Measurements from ENCODE around the gene MROH8. TPM values are rescaled to one million over a fixed set of nuclear protein-coding genes. Genes with fewer than 3 reads are reported as not detected.

Gene MROH8
- total RNA-seq, 1 donor from 2014 or later, result under 0.01 TPM

DNA sequence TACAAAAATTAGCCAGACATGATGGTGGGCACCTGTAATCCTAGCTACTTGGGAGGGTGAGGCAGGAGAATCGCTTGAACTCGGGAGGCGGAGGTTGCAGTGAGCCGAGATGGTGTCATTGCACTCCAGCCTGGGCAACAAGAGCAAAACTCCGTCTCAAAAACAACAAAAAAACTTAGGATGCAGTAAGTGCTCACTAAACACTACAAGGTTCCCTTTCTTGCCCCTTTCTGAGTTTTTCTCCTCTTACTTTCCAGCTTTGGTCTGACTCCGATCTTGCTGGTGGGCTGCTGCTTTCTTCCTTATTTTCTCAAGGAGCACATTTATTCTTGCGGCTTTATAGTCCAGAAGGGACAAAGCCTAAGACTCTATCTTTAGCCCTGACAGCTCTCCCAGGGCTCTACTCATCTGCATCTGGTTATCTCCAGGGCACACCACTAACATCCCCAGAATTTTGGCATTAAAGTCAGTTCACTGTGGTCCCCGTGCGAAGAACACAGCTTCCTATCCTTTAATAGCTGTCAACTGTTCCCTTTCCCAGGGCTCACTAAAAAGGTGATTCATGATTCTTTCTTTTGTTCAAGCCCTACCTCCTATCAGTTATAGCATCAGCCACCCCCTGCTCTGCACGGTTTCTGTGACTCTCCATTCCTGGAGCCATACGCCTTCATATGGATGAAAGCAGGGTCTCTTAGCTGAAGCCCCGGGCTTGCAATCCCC lies 17.4 kb downstream of the MROH8 start:
- no peak for FAIRE-seq

DNA sequence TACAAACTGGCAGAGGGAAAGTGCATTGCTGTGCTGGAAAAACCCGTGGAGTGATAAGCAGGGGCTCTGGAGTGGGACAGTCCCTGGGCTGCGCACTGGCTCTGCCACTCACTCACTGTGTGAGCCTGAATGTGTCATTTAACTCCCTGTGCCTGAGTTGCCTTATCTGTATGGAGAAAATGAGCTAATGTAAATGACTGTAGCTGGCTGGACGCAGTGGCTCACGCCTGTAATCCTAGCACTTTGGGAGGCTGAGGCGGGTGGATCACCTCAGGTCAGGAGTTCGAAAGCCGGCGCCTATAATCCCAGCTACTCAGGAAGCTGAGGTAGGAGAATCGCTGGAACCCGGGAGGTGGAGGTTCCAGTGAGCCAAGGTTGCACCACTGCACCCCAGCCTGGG lies 18.7 kb downstream of the MROH8 start:
- no peaks in the 10 kb centered on the region for H3K27me3 ChIP-seq (ENCODE audit: control insufficient read depth, insufficient read depth, low read length)
- no peak for TF ChIP-seq CTCF (IDR thresholded peaks at IDR 0.05; ENCODE audit: insufficient read depth, low read length, severe bottlenecking)
- DNase-seq (ENCODE audit: low read depth) (no peak), FAIRE-seq (no peak)
- H3K4me3 ChIP-seq (ENCODE audit: low read depth, low read length), result no peak overlapping the region
- no peaks in the 10 kb centered on the region for H3K36me3 ChIP-seq (ENCODE audit: control insufficient read depth, insufficient read depth, low read length)

More for the DNA sequence above, 17.4 kb downstream of the MROH8 start:
- TF ChIP-seq CTCF (IDR thresholded peaks at IDR 0.05; ENCODE audit: insufficient read depth, low read length, severe bottlenecking), result no peak
- Histone ChIP-seq H3K36me3 (ENCODE audit: control insufficient read depth, insufficient read depth, low read length) (no peaks in the 10 kb centered on the region), H3K4me3 (ENCODE audit: low read depth, low read length) (no peak overlapping the region), H3K27me3 (ENCODE audit: control insufficient read depth, insufficient read depth, low read length) (no peaks in the 10 kb centered on the region)
- DNase-seq (ENCODE audit: low read depth), result no peak

- Histone ChIP-seq H3K36me3 (ENCODE audit: control insufficient read depth, insufficient read depth, low read length) (no peaks in the 10 kb centered on the region), H3K27me3 (ENCODE audit: control insufficient read depth, insufficient read depth, low read length) (no peaks in the 10 kb centered on the region), H3K4me3 (ENCODE audit: low read depth, low read length) (no peak overlapping the region)
- no peak for TF ChIP-seq CTCF (IDR thresholded peaks at IDR 0.05; ENCODE audit: insufficient read depth, low read length, severe bottlenecking)
- FAIRE-seq (no peak), DNase-seq (ENCODE audit: low read depth) (no peak)
Measured at GRCh38 chr20:37158248-37158647, 21.1 kb downstream of the MROH8 start.

- H3K4me3 ChIP-seq (ENCODE audit: low read depth, low read length), result no peak overlapping the region
- DNase-seq (ENCODE audit: low read depth) (no peak), FAIRE-seq (no peak)
- H3K27me3 ChIP-seq (ENCODE audit: control insufficient read depth, insufficient read depth, low read length), result no peaks in the 10 kb centered on the region
- TF ChIP-seq CTCF (IDR thresholded peaks at IDR 0.05; ENCODE audit: insufficient read depth, low read length, severe bottlenecking), result no peak
- H3K36me3 ChIP-seq (ENCODE audit: control insufficient read depth, insufficient read depth, low read length), result no peaks in the 10 kb centered on the region
Measured at GRCh38 chr20:37155987-37156386, 23.4 kb downstream of the MROH8 start.

- no peaks in the 10 kb centered on the region for H3K27me3 ChIP-seq (ENCODE audit: control insufficient read depth, insufficient read depth, low read length)
- FAIRE-seq, result no peak
- no peak for TF ChIP-seq CTCF (IDR thresholded peaks at IDR 0.05; ENCODE audit: insufficient read depth, low read length, severe bottlenecking)
- no peaks in the 10 kb centered on the region for H3K36me3 ChIP-seq (ENCODE audit: control insufficient read depth, insufficient read depth, low read length)
- no peak overlapping the region for H3K4me3 ChIP-seq (ENCODE audit: low read depth, low read length)
- no peak for DNase-seq (ENCODE audit: low read depth)
Measured at GRCh38 chr20:37154684-37155298, 24.6 kb downstream of the MROH8 start.
